C1 segment of cervical spinal cord (tissue), 14 donors: ENCODE data around the gene SH3D21.

Experiments
- DNase-seq, 14 donors: peaks; one replicate each; lab custom pipeline; 2025; lab: John Stamatoyannopoulos, UW

SH3D21 gene

GRCh38 chr1:36358514-36359084 is 52.4 kb downstream of the SH3D21 start:
- DNase-seq = no peak

- DNase-seq = no peak
Observed at GRCh38 chr1:36359383-36359782, 53.2 kb downstream of the SH3D21 start.

GRCh38 chr1:36359911-36360550 is 53.9 kb downstream of the SH3D21 start:
- no peak for DNase-seq

- DNase-seq = peak in 11 of 14 donors; percentile 5 to 82 (median 41)
Observed at GRCh38 chr1:36365381-36365780, 59.2 kb downstream of the SH3D21 start.

- peak in 12 of 14 donors; percentile 22 to 85 (median 43) for DNase-seq
Observed at GRCh38 chr1:36366091-36366661, 60.0 kb downstream of the SH3D21 start.

GRCh38 chr1:36367066-36367465 is 60.9 kb downstream of the SH3D21 start:
- no peak for DNase-seq

GRCh38 chr1:36367798-36368197 is 61.6 kb downstream of the SH3D21 start:
- DNase-seq = no peak

GRCh38 chr1:36369061-36369861 is 63.1 kb downstream of the SH3D21 start:
- DNase-seq = peak in 12 of 14 donors; percentile 11 to 61 (median 39)
